Stimulated activated CD8-positive, alpha-beta memory T cell treated with anti-CD3 and anti-CD28 coated beads, Interleukin-7, amount 100 ng/mL, for 1 hour (primary cell): ENCODE results near the gene STXBP5L.
"Not testable (repeated sequence)": the region's sequence is repeated elsewhere in the genome, so short reads cannot be mapped to it uniquely, and the experiment has no call there.

Experiments used
- DNase-seq, 2 donors: peaks; one replicate each; pipeline ENCODE4 v3.0.0-alpha.2; 2020; ENCODE audit warnings: low read depth in 2 of 2

The STXBP5L gene

GRCh38 chr3:121018917-121019321 lies 110.9 kb downstream of the STXBP5L start:
- DNase-seq, result no peak

- DNase-seq, result no peak
These were observed 155.6 kb downstream of the STXBP5L start for GRCh38 chr3:121063628-121064027.

- no peak for DNase-seq
These were observed 156.1 kb downstream of the STXBP5L start for GRCh38 chr3:121064121-121064520.

- no peak for DNase-seq
These were observed 164.1 kb downstream of the STXBP5L start for GRCh38 chr3:121072133-121072532.

GRCh38 chr3:121073011-121073410 lies 165.0 kb downstream of the STXBP5L start:
- DNase-seq, result no peak

- no peak for DNase-seq
These were observed 167.2 kb downstream of the STXBP5L start for GRCh38 chr3:121075191-121075590.

GRCh38 chr3:121078378-121079101 lies 170.5 kb downstream of the STXBP5L start:
- not testable (repeated sequence) for DNase-seq

GRCh38 chr3:121096953-121097352 lies 188.9 kb downstream of the STXBP5L start:
- no peak for DNase-seq

- DNase-seq, result not testable (repeated sequence)
These were observed 203.1 kb downstream of the STXBP5L start for GRCh38 chr3:121111086-121111485.

- no peak for DNase-seq
These were observed 204.1 kb downstream of the STXBP5L start for GRCh38 chr3:121111914-121112612.

GRCh38 chr3:121126033-121126706 lies 218.2 kb downstream of the STXBP5L start:
- no peak for DNase-seq

- no peak for DNase-seq
These were observed 218.7 kb downstream of the STXBP5L start for GRCh38 chr3:121126707-121127035.

- no peak for DNase-seq
These were observed 244.6 kb downstream of the STXBP5L start for GRCh38 chr3:121152573-121152972.

GRCh38 chr3:121153851-121154250 lies 245.8 kb downstream of the STXBP5L start:
- no peak for DNase-seq

- no peak for DNase-seq
These were observed 247.0 kb downstream of the STXBP5L start for GRCh38 chr3:121155028-121155427.

GRCh38 chr3:121165397-121165837 lies 257.4 kb downstream of the STXBP5L start:
- no peak for DNase-seq

GRCh38 chr3:121167374-121168139 lies 259.6 kb downstream of the STXBP5L start:
- no peak for DNase-seq

- DNase-seq, result no peak
These were observed 267.1 kb downstream of the STXBP5L start for GRCh38 chr3:121175083-121175482.

GRCh38 chr3:121190626-121191025 lies 282.6 kb downstream of the STXBP5L start:
- DNase-seq, result not testable (repeated sequence)

GRCh38 chr3:121202573-121202972 lies 294.6 kb downstream of the STXBP5L start:
- DNase-seq, result no peak

GRCh38 chr3:121223116-121223515 lies 315.1 kb downstream of the STXBP5L start:
- no peak for DNase-seq

- DNase-seq, result no peak
These were observed 321.0 kb downstream of the STXBP5L start for GRCh38 chr3:121228971-121229370.
